Activated effector memory CD4-positive, alpha-beta T cell treated with Interleukin-2 at 50 U/mL for 16 hours (primary cell): Measurements from ENCODE around the gene STX2.
A peak's percentile ranks its signal among the peaks of the same experiment; 100 is the strongest.
"Not testable (repeated sequence)": the region's sequence is repeated elsewhere in the genome, so short reads cannot be mapped to it uniquely, and the experiment has no call there.

Source experiments
- DNase-seq: peaks from one replicate; pipeline ENCODE4 v3.0.0-alpha.2; 2020

STX2 gene

GRCh38 chr12:130761537-130762318 is 77.3 kb downstream of the STX2 start:
- DNase-seq: peak; percentile 27

- no peak for DNase-seq
Observed at GRCh38 chr12:130754234-130754901, 84.7 kb downstream of the STX2 start.

GRCh38 chr12:130752692-130753230 is 86.3 kb downstream of the STX2 start:
- no peak for DNase-seq

- DNase-seq: not testable (repeated sequence)
Observed at GRCh38 chr12:130752037-130752436, 87.0 kb downstream of the STX2 start.

- DNase-seq: no peak
Observed at GRCh38 chr12:130748786-130749185, 90.3 kb downstream of the STX2 start.

DNA sequence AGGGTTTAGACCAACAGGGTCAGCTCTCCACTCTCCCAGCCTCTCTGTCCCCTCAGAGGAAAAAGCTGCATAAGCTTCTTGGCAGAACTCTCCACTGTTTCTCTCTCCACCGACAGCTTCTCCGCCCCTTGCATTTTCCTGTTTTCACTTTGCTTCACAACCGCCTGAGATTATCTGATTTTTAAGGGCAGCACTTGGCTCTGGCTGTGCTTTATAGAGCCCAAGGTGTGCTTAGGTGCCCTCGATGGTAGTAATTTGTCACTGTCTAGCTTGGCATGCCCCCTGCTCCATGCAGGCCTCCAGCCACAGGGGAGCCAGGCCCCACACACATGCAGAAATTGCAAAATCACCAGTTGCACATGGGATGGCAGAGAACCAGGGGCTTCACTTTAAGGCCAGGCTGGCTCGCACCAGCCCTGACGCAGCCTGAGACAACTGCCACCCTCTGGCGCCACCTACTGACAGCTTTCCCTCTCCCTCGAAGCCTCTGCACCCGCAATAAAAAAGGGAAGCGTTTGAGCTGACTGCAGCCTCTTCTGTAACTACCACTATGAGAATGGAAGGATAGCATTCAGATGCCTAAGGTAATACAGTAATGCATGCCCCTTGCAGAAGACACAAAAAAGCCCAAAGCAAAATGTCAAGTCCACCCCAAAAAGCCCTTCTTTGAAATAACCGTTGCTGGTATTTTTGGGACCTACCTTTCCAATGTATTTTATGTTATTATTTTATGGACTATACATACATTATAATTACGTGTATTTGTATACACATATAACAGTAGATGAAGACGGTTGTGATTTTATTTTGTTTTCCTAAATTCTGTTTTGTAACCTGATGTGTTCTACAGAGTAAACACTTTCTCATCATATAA is 90.9 kb downstream of the STX2 start:
- peak; percentile 48 for DNase-seq

GRCh38 chr12:130746546-130746945 is 92.5 kb downstream of the STX2 start:
- DNase-seq: no peak

DNA sequence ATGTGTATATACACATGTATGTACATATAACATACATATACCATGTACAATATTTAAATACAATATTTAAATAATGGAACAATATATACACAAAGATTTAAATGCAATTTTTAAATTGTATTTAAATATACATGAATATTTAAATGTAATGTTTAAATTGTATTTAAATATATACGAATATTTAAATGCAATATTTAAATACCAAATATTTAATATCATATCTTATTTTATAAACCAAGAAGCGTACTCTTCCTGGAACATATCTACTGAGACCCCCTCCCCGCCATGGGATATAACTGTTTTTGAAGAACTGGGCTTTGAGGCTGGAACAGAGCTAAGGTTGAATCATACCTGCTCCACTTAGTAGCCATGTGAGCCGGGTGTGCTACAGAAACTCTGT is 93.1 kb downstream of the STX2 start:
- no peak for DNase-seq

DNA sequence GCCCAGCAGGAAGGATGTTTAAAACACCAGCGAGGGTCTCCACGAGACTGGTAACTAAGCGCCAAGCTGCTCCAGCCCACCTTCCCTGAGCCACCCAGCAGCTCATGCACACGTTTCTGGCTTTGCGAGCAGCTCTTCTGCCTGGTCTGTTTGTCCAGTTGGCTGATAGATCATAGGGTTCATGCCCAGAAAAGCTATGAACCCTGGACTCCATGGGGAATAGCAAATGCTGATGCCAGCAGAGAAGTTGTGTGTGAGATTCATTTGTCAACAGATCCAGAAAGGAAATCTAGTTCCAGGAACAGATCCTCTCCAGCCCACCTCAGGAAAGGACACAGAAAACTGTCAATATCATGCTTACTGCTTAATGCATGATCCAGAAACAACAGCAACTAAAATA is 94.8 kb downstream of the STX2 start:
- no peak for DNase-seq

- DNase-seq: no peak
Observed at GRCh38 chr12:130743606-130744005, 95.4 kb downstream of the STX2 start.

GRCh38 chr12:130743176-130743575 is 95.9 kb downstream of the STX2 start:
- no peak for DNase-seq

DNA sequence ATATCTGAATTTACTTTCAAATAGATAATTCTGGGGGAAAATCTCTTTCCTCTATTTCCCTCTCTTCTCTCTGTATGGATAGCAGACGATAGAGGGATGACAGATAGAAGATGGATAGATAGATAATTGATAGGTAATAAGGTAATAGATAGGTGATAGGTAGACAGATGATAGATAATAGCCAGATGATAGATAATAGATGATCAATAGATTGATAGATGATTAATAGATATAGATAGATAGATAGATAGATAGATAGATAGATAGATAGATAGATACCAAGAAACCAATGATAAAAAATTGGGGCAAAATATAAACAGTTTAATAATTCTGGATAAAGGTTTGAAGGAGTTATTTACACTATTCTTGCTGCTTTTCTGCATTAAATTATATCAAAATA is 96.3 kb downstream of the STX2 start:
- DNase-seq: no peak

- no peak for DNase-seq
Observed at GRCh38 chr12:130742112-130742511, 96.9 kb downstream of the STX2 start.
